K562 (cell line): Measurements from ENCODE around the gene RHBDD1. TPM values are rescaled to one million over a fixed set of nuclear protein-coding genes. Genes with fewer than 3 reads are reported as not detected.

Experiments used
- ATAC-seq: fragments of 200-7000 bp; cut with Tn5 transposase; 3 replicates; pipeline ENCODE4 v1.9.1; 2020; ENCODE audit warnings: moderate library complexity
- BruUV-seq: library from RNA; stranded (reverse); fragments of 400-500 nt; replicated peaks from 2 replicates; lab custom pipeline; 2021; lab: Mats Ljungman, UMichigan
- CTCF ChIA-PET: fragments of 300-600 bp; formaldehyde crosslinking; extraction: SDS; loops from one replicate; lab custom pipeline; 2021; ENCODE audit warnings: low intra/inter-chr PET ratio; lab: Yijun Ruan, JAX
- POLR2A ChIA-PET: fragments of 300-600, 350-650 bp; sonication (Branson Sonifier 250); formaldehyde crosslinking; extraction: SDS; loops from one replicate; lab custom pipeline; 2021; ENCODE audit warnings: antibody characterized with exemption, inconsistent platforms; lab: Yijun Ruan, JAX
- DNase-seq, 4 experiments: peaks; one replicate each; pipeline versions ENCODE4 v3.0.0 to v3.0.0-alpha.2; 2011 to 2018; ENCODE audit warnings: low spot score in 3 of 4, mixed read lengths in 3 of 4; ENCODE audit errors: extremely low read depth in 1 of 4
- FAIRE-seq: peaks from 2 replicates; lab custom pipeline; 2011; peaks lifted over from hg19 to GRCh38; lab: Jason Lieb, UNC
- H2AFZ ChIP-seq: 2 replicates; pipeline ENCODE4 v1.6.0; 2011; ENCODE audit warnings: low read depth, low read length, control low read depth, inconsistent platforms
- H3K27ac ChIP-seq: fragments of 200-600 bp; 3 replicates; pipeline ENCODE4 v1.8.0; 2011; ENCODE audit warnings: low read depth, mild to moderate bottlenecking, control low read depth, inconsistent platforms, low read length, moderate library complexity, mixed read lengths; ENCODE audit errors: extremely low read depth
- H3K27me3 ChIP-seq, 2 experiments: fragments of 300-600 bp in 1 of 2; 2 replicates in 1 of 2; 3 replicates in 1 of 2; pipeline versions ENCODE4 v1.6.0 to v1.8.0; 2011; ENCODE audit warnings: inconsistent platforms in 2 of 2, low read length in 2 of 2, mild to moderate bottlenecking in 1 of 2, mixed read lengths in 1 of 2, moderate library complexity in 1 of 2; ENCODE audit not compliant: control insufficient read depth in 2 of 2, insufficient read depth in 2 of 2
- H3K36me3 ChIP-seq: fragments of 300-600 bp; 3 replicates; pipeline ENCODE4 v1.8.0; 2011; ENCODE audit warnings: mild to moderate bottlenecking, low read length, inconsistent platforms; ENCODE audit not compliant: control insufficient read depth, insufficient read depth
- H3K4me1 ChIP-seq, 2 experiments: fragments of 200-600 bp in 1 of 2; replicated peaks in 1 of 2; 2 replicates in 1 of 2; 3 replicates in 1 of 2; pipeline versions ENCODE4 v1.5.1 to v1.8.0; 2011; ENCODE audit warnings: inconsistent platforms in 2 of 2, low read length in 2 of 2, mild to moderate bottlenecking in 1 of 2, mixed read lengths in 1 of 2, moderate library complexity in 1 of 2; ENCODE audit not compliant: control insufficient read depth in 2 of 2, insufficient read depth in 2 of 2
- H3K4me2 ChIP-seq: 2 replicates; pipeline ENCODE4 v1.6.1; 2011; ENCODE audit warnings: low read length, control low read depth, inconsistent platforms, mixed read lengths; ENCODE audit not compliant: insufficient read depth
- H3K4me3 ChIP-seq: fragments of 200-600 bp; sonication (generic), shearing (Covaris generic); 2 replicates; pipeline ENCODE4 v1.5.1; 2016; ENCODE audit warnings: control low read depth, inconsistent platforms
- H3K79me2 ChIP-seq: fragments of 200-600 bp; 3 replicates; pipeline ENCODE4 v1.8.0; 2011; ENCODE audit warnings: low read length, inconsistent platforms; ENCODE audit not compliant: control insufficient read depth, insufficient read depth
- H3K9ac ChIP-seq, 2 experiments: 2 replicates each; pipeline versions ENCODE4 v1.6.0 to v1.6.1; 2011; ENCODE audit warnings: low read depth in 2 of 2, low read length in 2 of 2, control low read depth in 1 of 2, inconsistent platforms in 1 of 2, mild to moderate bottlenecking in 1 of 2, mixed read lengths in 1 of 2; ENCODE audit not compliant: insufficient read depth in 1 of 2
- H3K9me1 ChIP-seq: one replicate; pipeline ENCODE4 v1.6.0; 2011; ENCODE audit warnings: inconsistent platforms, mild to moderate bottlenecking, low read length, moderate library complexity; ENCODE audit not compliant: control insufficient read depth, insufficient read depth
- H3K9me3 ChIP-seq: replicated peaks from 2 replicates; pipeline ENCODE4 v1.5.1; 2011; ENCODE audit warnings: low read depth, low read length, inconsistent platforms; ENCODE audit not compliant: control insufficient read depth, insufficient read depth
- H4K20me1 ChIP-seq: replicated peaks from 2 replicates; pipeline ENCODE4 v1.6.1; 2011; ENCODE audit warnings: low read length, inconsistent platforms, mixed read lengths; ENCODE audit not compliant: control insufficient read depth, insufficient read depth
- DDX20 ChIP-seq: fragments of 450-650 bp; IDR thresholded peaks from 2 replicates; pipeline ENCODE4 v1.6.1; 2016; ENCODE audit warnings: missing genetic modification characterization, low read depth, mild to moderate bottlenecking, missing compliant biosample characterization, moderate library complexity
- EP400 ChIP-seq: fragments of 450-650 bp; IDR thresholded peaks from 2 replicates; pipeline ENCODE4 v1.6.1; 2017; ENCODE audit warnings: antibody characterized with exemption, mild to moderate bottlenecking, moderate library complexity
- KDM5B ChIP-seq: fragments of 200-600 bp; sonication (generic); IDR thresholded peaks from 2 replicates; pipeline ENCODE4 v1.6.1; 2012; ENCODE audit warnings: low read depth, mild to moderate bottlenecking, moderate library complexity, low read length, control low read depth, inconsistent platforms; ENCODE audit not compliant: insufficient replicate concordance
- NR3C1 ChIP-seq: sonication (generic); formaldehyde crosslinking; IDR thresholded peaks from 2 replicates; pipeline ENCODE4 v1.8.1; 2022; ENCODE audit warnings: missing genetic modification reagents
- NRF1 ChIP-seq, 2 experiments: fragments of 450-650 bp; IDR thresholded peaks in 1 of 2; conservative IDR thresholded peaks in 1 of 2; 2 replicates each; pipeline ENCODE4 v1.6.1; 2014; ENCODE audit warnings: mild to moderate bottlenecking in 2 of 2
- POLR3A ChIP-seq: IDR thresholded peaks from 2 replicates; pipeline ENCODE4 v1.6.1; 2011; ENCODE audit warnings: borderline replicate concordance, mild to moderate bottlenecking, moderate library complexity; ENCODE audit not compliant: insufficient read length, insufficient read depth; ENCODE audit errors: extremely low read depth
- SMARCC2 ChIP-seq: fragments of 450-650 bp; IDR thresholded peaks from 2 replicates; pipeline ENCODE4 v1.6.1; 2017; ENCODE audit warnings: antibody characterized with exemption, moderate library complexity, mild to moderate bottlenecking, low read depth
- TFAM ChIP-seq: fragments of 250-450 bp; sonication (Bioruptor Pico); conservative IDR thresholded peaks from 2 replicates; pipeline ENCODE4 v1.5.0; 2021; ENCODE audit warnings: mild to moderate bottlenecking, moderate library complexity
- TOE1 ChIP-seq, 2 experiments: fragments of 450-650 bp in 1 of 2; sonication (generic) in 1 of 2; formaldehyde crosslinking in 1 of 2; IDR thresholded peaks; 2 replicates each; pipeline versions ENCODE4 v1.7.1 to v1.8.0; 2016 to 2022; ENCODE audit warnings: borderline replicate concordance in 2 of 2, mild to moderate bottlenecking in 2 of 2, antibody characterized with exemption in 1 of 2, inconsistent platforms in 1 of 2, low read depth in 1 of 2, missing genetic modification reagents in 1 of 2, moderate library complexity in 1 of 2
- USF1 ChIP-seq: sonication (generic); formaldehyde crosslinking; IDR thresholded peaks from 2 replicates; pipeline ENCODE4 v1.9.0; 2022; ENCODE audit warnings: mild to moderate bottlenecking, missing genetic modification reagents
- ZNF408 ChIP-seq: fragments of 250-450 bp; sonication (Bioruptor Pico); IDR thresholded peaks from 2 replicates; pipeline ENCODE4 v1.4.0; 2020; ENCODE audit warnings: low read depth, mild to moderate bottlenecking, moderate library complexity
- WGBS: fragments of 100-300 bp; shearing (Covaris generic); methylation state at CpG from one replicate; pipeline ENCODE4 v1.1.6; 2016; ENCODE audit warnings: low coverage, mixed read lengths; ENCODE audit not compliant: insufficient coverage; ENCODE audit errors: missing lambda C conversion rate; 5-methylcytosine and 5-hydroxymethylcytosine counted together
- in situ Hi-C: fragments of 300-500 bp; cut with MboI; formaldehyde crosslinking; loops from 4 replicates; pipeline ENCODE4 v1.15.0; 2018; ENCODE audit warnings: inconsistent platforms, mixed read lengths
- intact Hi-C: fragments of 100-400 bp; cut with micrococcal nuclease; formaldehyde crosslinking; loops from 2 replicates; pipeline ENCODE4 v1.14.2; 2022
- polyA plus RNA-seq, 8 experiments: library from polyadenylated mRNA; depleted of rRNA in 4 of 8; stranded (reverse) in 5 of 8; unstranded in 3 of 8; fragments of >200 nt; fragmentation: Nextera tagmentation in 2 of 8; fragmentation: Illumina TruSeq in 1 of 8; extraction: Ambion mirVana in 2 of 8; extraction: Trizol in 1 of 8; gene quantifications; 2 replicates each; pipeline versions ENCODE4 v1.2.1 to v1.2.3, GENCODE V29; 2011 to 2014; ENCODE audit warnings: inconsistent platforms in 1 of 8, missing spikeins in 1 of 8
- total RNA-seq, 7 experiments: library from RNA; depleted of rRNA in 6 of 7; stranded (reverse); fragments of >200 nt in 6 of 7; fragmentation: Illumina TruSeq in 2 of 7; extraction: Trizol in 2 of 7; gene quantifications; 2 replicates each; pipeline versions ENCODE4 v1.2.1 to v1.2.3, GENCODE V29; 2011 to 2021; ENCODE audit warnings: low replicate concordance in 1 of 7
- TF ChIP-seq, protein P1 (sequence below): fragments of 450-650 bp; IDR thresholded peaks from 2 replicates; pipeline ENCODE4 v1.6.1; 2018; ENCODE audit warnings: mild to moderate bottlenecking, low read depth; ENCODE audit not compliant: partially characterized antibody

The RHBDD1 gene
- total and polyA plus RNA-seq, 9 of the 15 experiments (the other 6 are each of a cell fraction or from before 2014, with no cell fraction given), result 4.8 to 34.8 (median 15.6) TPM

DNA sequence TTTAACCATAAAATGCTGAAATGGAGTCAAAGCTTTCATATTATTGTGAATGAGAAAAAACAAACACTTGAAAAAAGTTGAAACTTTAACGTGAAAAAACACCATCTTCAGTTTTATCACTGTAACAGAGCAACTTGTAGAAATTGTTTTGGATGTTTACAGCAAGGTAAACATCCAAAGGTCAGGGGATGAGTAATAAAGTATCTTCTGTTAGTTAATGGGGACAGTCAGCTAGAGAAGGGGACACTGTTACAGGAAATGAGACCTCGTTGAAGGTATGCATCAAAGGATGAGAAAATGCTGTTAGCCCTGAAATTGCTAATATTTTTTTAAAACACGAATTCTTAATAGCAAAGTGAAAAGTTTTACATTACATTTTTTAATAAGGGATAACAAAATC lies 2.9 kb downstream of the RHBDD1 start:
- no peak for DNase-seq
- TF ChIP-seq TFAM (no peak), POLR3A (no peak), NR3C1 (CRISPR knock-in tag) (no peak), TOE1 (IDR thresholded peaks at IDR 0.05; ENCODE audit: borderline replicate concordance) (no peak), TOE1 (CRISPR knock-in tag; IDR thresholded peaks at IDR 0.05; ENCODE audit: borderline replicate concordance, low read depth) (no peak), USF1 (CRISPR knock-in tag) (no peak), SMARCC2 (no peak), NRF1 (conservative IDR thresholded peaks at IDR 0.05 in 1 of 2, IDR thresholded peaks at IDR 0.05 in 1 of 2) (no peak), KDM5B (no peak), DDX20 (no peak), ZNF408 (CRISPR knock-in tag) (no peak), EP400 (no peak)
- TF ChIP-seq, protein P1, sequence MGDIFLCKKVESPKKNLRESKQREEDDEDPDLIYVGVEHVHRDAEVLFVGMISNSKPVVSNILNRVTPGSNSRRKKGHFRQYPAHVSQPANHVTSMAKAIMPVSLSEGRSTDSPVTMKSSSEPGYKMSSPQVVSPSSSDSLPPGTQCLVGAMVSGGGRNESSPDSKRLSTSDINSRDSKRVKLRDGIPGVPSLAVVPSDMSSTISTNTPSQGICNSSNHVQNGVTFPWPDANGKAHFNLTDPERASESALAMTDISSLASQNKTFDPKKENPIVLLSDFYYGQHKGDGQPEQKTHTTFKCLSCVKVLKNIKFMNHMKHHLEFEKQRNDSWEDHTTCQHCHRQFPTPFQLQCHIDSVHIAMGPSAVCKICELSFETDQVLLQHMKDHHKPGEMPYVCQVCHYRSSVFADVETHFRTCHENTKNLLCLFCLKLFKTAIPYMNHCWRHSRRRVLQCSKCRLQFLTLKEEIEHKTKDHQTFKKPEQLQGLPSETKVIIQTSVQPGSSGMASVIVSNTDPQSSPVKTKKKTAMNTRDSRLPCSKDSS, result no peak
- TF ChIP-seq, all 486 proteins: peak for 0
- H3K4me3 ChIP-seq, result peak overlapping the region; percentile 75; the same call in 1 of the 2 replicates
- H3K79me2 ChIP-seq, result peaks cover 96% of the 10 kb centered on the region
- peak overlapping the region in 1 of 2 experiments; percentile 97; a peak in 2 of 4 replicates for H3K9ac ChIP-seq
- H3K4me2 ChIP-seq, result peak overlapping the region; percentile 89; the same call in 1 of the 2 replicates
- H4K20me1 ChIP-seq, result no peaks in the 10 kb centered on the region
- no TSS peak for BruUV-seq
- H3K27me3 ChIP-seq, result no peaks in the 10 kb centered on the region
- H3K9me3 ChIP-seq, result no peaks in the 10 kb centered on the region
- ATAC-seq, result no peak
- intact Hi-C loops, result no loop called here
- peaks cover 9% of the 10 kb centered on the region in 2 experiments for H3K4me1 ChIP-seq
- ChIA-PET CTCF (no interaction called here), POLR2A (interaction anchor here (1.7 kb wide), 1 partner anchor 9 kb away, joined by 6 read pairs; no protein-coding TSS in a partner anchor)
- FAIRE-seq, result no peak
- peak overlapping the region; percentile 100 for H3K27ac ChIP-seq
- no peak overlapping the region for H2AFZ ChIP-seq
- 4% methylated on average over 3 of the region's 3 CpGs for WGBS
- in situ Hi-C loops, result no loop called here
- H3K36me3 ChIP-seq, result peaks cover 9% of the 10 kb centered on the region; the same call in 2 of the 3 replicates
- no peaks in the 10 kb centered on the region for H3K9me1 ChIP-seq
